ENCODE data around the gene FAM221B. TPM values are rescaled to one million over a fixed set of nuclear protein-coding genes. Genes with fewer than 3 reads are reported as not detected.

FAM221B gene
- total RNA-seq, 2 donors from 2014 or later, result 0.33 TPM; not detected in 1

DNA sequence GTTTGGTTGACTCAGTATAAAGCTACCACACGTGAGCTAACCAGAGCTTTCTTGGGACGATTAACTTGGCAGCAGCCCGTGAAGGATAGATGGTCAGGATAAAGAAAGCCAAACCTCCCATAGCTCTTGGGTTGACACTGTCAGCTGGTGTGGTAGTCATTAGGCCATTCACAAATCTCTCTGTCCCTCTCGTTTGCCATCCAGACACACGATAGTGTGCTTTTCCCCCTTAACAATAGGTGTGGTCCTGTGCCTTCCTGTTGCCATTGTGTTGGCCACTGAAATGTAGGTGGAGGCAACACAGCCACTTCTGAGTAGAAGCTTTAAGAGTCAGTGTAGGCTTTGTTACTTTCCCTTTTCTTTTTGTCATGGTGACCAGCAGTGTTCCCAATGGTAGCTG, 29.9 kb upstream of the FAM221B start:
- H3K4me1 ChIP-seq, result no peaks in the 10 kb centered on the region
- intact Hi-C loops (cut with DNase I), result no loop called here
- H3K27ac ChIP-seq, result no peak overlapping the region
- DNase-seq, result no peak
- no peaks in the 10 kb centered on the region for H3K9me3 ChIP-seq
- no peaks in the 10 kb centered on the region for H3K36me3 ChIP-seq (replicated peaks in 1 of 2; ENCODE audit: insufficient read depth in 1 of 2, low read depth in 2 of 2)
- 53 to 59% methylated on average over 5 of the region's 5 CpGs for WGBS, 2 donors
- peaks cover 0 to 8% of the 10 kb centered on the region in 2 donors for H3K27me3 ChIP-seq
- no peak overlapping the region for H3K4me3 ChIP-seq
- TF ChIP-seq POLR2A (IDR thresholded peaks at IDR 0.05), result no peak
- TF ChIP-seq, protein P1, sequence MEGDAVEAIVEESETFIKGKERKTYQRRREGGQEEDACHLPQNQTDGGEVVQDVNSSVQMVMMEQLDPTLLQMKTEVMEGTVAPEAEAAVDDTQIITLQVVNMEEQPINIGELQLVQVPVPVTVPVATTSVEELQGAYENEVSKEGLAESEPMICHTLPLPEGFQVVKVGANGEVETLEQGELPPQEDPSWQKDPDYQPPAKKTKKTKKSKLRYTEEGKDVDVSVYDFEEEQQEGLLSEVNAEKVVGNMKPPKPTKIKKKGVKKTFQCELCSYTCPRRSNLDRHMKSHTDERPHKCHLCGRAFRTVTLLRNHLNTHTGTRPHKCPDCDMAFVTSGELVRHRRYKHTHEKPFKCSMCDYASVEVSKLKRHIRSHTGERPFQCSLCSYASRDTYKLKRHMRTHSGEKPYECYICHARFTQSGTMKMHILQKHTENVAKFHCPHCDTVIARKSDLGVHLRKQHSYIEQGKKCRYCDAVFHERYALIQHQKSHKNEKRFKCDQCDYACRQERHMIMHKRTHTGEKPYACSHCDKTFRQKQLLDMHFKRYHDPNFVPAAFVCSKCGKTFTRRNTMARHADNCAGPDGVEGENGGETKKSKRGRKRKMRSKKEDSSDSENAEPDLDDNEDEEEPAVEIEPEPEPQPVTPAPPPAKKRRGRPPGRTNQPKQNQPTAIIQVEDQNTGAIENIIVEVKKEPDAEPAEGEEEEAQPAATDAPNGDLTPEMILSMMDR (IDR thresholded peaks at IDR 0.05), result no peak
- ATAC-seq, result no peak

DNA sequence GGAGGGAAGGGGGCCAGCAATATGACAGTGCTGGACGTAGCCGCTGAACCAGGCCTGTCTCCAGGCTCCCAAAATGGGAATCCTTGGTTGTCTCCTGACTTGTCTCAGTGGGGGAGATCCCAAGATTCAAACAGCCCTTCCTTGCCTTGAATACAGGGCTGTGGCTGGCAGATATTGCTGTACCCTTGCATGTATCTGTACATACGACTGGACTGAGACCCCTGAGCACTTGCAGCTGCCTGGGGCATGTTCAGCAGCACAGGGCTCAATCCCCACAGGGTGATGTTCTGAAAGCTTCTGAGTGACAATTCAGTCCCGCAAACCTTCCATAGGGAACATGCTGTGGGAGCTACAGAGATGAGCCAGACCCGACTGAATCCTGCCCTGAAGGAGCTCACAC, 28.4 kb upstream of the FAM221B start:
- Histone ChIP-seq H3K27ac (no peak overlapping the region), H3K4me3 (no peak overlapping the region), H3K9me3 (no peaks in the 10 kb centered on the region), H3K27me3 (peaks cover 0 to 4% of the 10 kb centered on the region in 2 donors), H3K36me3 (replicated peaks in 1 of 2; ENCODE audit: insufficient read depth in 1 of 2, low read depth in 2 of 2) (no peaks in the 10 kb centered on the region), H3K4me1 (no peaks in the 10 kb centered on the region)
- TF ChIP-seq, protein P1 (IDR thresholded peaks at IDR 0.05), result no peak
- no peak for TF ChIP-seq POLR2A (IDR thresholded peaks at IDR 0.05)
- DNase-seq (no peak), ATAC-seq (no peak)
- intact Hi-C loops (cut with DNase I), result no loop called here
- 68 to 78% methylated on average over 4 to 5 of the region's 5 CpGs for WGBS, 2 donors

DNA sequence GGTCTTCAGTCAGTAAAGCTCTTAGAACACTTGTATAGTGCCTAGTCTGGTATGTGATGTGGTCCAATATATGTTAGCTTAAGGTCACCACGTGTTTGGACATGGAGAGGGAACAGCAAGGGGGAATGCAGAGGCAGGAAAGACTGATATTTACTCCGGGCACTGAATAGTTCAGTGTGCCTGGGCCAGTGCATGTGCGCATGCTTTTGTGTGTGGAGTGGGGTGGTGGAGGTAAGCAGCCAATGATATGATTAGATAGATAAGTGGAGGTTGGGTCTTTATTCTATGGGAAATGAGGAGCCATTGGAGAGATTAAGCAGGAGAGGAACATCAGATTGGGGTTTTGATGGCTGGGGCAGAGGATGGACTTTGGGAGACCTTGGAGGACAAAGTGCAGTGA, 27.7 kb upstream of the FAM221B start:
- H3K9me3 ChIP-seq, result no peaks in the 10 kb centered on the region

DNA sequence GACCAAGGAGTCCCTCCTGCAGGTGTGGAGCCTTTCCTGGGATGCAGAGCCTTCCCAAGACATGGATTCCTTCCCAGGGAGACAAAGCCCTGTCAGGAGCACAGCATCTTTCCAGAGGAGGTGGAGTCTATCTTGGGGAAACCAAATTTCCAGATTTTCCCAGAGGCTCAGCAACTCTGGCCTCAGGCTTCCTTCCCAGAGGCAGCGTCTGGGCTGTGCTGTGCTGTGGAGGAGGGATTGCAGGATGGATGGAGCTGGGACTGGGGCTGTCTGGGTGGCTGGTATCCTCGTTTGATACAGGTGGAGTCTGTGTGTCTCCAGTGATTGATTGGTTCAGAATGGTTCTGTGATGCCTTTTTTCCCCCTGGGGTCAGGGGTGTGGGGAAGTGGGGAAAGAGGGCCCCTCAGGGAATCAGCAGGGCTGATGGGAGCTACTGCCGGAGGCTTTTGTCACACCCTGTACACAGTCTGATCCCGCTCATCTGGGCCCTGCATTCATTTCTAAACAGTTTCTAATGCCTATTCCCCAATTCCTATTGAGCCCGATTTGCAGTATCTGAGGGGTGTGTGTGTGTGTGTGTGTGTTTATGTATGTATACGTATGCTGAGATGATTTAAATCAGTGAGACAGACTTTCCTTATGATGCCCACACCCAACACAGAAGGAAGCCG, 25.7 kb upstream of the FAM221B start:
- intact Hi-C loops (cut with DNase I), result no loop called here
- TF ChIP-seq, protein P1 (IDR thresholded peaks at IDR 0.05), result no peak
- WGBS, 2 donors, result 89 to 92% methylated on average over 5 to 7 of the region's 7 CpGs

More for the DNA sequence above, 27.7 kb upstream of the FAM221B start:
- no peaks in the 10 kb centered on the region for H3K4me1 ChIP-seq
- ATAC-seq (no peak), DNase-seq (no peak)
- H3K36me3 ChIP-seq (replicated peaks in 1 of 2; ENCODE audit: insufficient read depth in 1 of 2, low read depth in 2 of 2), result no peaks in the 10 kb centered on the region
- 54 to 76% methylated on average over 3 of the region's 3 CpGs for WGBS, 2 donors
- H3K27ac ChIP-seq, result no peak overlapping the region
- intact Hi-C loops (cut with DNase I), result no loop called here
- no peaks in the 10 kb centered on the region for H3K27me3 ChIP-seq
- TF ChIP-seq, protein P1 (IDR thresholded peaks at IDR 0.05), result no peak
- no peak for TF ChIP-seq POLR2A (IDR thresholded peaks at IDR 0.05)
- H3K4me3 ChIP-seq, result no peak overlapping the region

More for the DNA sequence above, 25.7 kb upstream of the FAM221B start:
- DNase-seq (no peak), ATAC-seq (no peak)
- H3K27me3 ChIP-seq, result no peaks in the 10 kb centered on the region
- no peaks in the 10 kb centered on the region for H3K36me3 ChIP-seq (replicated peaks in 1 of 2; ENCODE audit: insufficient read depth in 1 of 2, low read depth in 2 of 2)
- H3K4me3 ChIP-seq, result no peak overlapping the region
- H3K27ac ChIP-seq, result no peak overlapping the region
- H3K4me1 ChIP-seq, result no peaks in the 10 kb centered on the region
- H3K9me3 ChIP-seq, result no peaks in the 10 kb centered on the region

Measured in body of pancreas (tissue), 4 donors.